HepG2 (cell line): ENCODE data around the gene TIMM44. TPM values are rescaled to one million over a fixed set of nuclear protein-coding genes. Genes with fewer than 3 reads are reported as not detected.

Experiments used
- ATF2 ChIP-seq: sonication (generic); formaldehyde crosslinking; IDR thresholded peaks from 2 replicates; pipeline ENCODE4 v1.4.0; 2020; ENCODE audit warnings: missing genetic modification reagents
- ATRX ChIP-seq: sonication (generic); formaldehyde crosslinking; IDR thresholded peaks from 2 replicates; pipeline ENCODE4 v1.4.0; 2020; ENCODE audit warnings: missing genetic modification reagents, borderline replicate concordance
- BCL6 ChIP-seq: IDR thresholded peaks from 2 replicates; pipeline ENCODE4 v1.6.1; 2016; ENCODE audit warnings: missing genetic modification reagents, missing compliant biosample characterization
- BRD4 ChIP-seq: sonication (generic); formaldehyde crosslinking; IDR thresholded peaks from 2 replicates; pipeline ENCODE4 v1.4.0; 2020; ENCODE audit warnings: missing genetic modification reagents
- GFI1 ChIP-seq: sonication (generic); formaldehyde crosslinking; IDR thresholded peaks from 2 replicates; pipeline ENCODE4 v1.5.0; 2020; ENCODE audit warnings: missing genetic modification reagents, mild to moderate bottlenecking, borderline replicate concordance
- HIVEP1 ChIP-seq: sonication (generic); formaldehyde crosslinking; IDR thresholded peaks from 2 replicates; pipeline ENCODE4 v1.4.0; 2020; ENCODE audit warnings: mild to moderate bottlenecking, missing genetic modification reagents
- HNRNPL ChIP-seq: fragments of 200-400 bp; formaldehyde crosslinking; IDR thresholded peaks from 2 replicates; pipeline ENCODE4 v1.6.1; 2017; ENCODE audit warnings: mild to moderate bottlenecking, low read depth, low read length
- HOXA3 ChIP-seq: sonication (generic); formaldehyde crosslinking; IDR thresholded peaks from 2 replicates; pipeline ENCODE4 v1.5.0; 2020; ENCODE audit warnings: missing genetic modification reagents
- KDM3A ChIP-seq: IDR thresholded peaks from 2 replicates; pipeline ENCODE4 v1.6.1; 2018; ENCODE audit warnings: low read depth, missing compliant biosample characterization
- NFE2 ChIP-seq: sonication (generic); formaldehyde crosslinking; IDR thresholded peaks from 2 replicates; pipeline ENCODE4 v1.4.0; 2020; ENCODE audit warnings: missing genetic modification reagents
- NFRKB ChIP-seq: fragments of 450-650 bp; IDR thresholded peaks from 2 replicates; pipeline ENCODE4 v1.6.1; 2017
- NR2F2 ChIP-seq: IDR thresholded peaks from 2 replicates; pipeline ENCODE4 v1.6.1; 2012; ENCODE audit warnings: low read depth, inconsistent platforms, borderline replicate concordance
- PBX2 ChIP-seq: IDR thresholded peaks from 2 replicates; pipeline ENCODE4 v1.6.1; 2016; ENCODE audit warnings: control low read depth
- PPARG ChIP-seq: conservative IDR thresholded peaks from 2 replicates; pipeline ENCODE4 v1.6.1; 2016; ENCODE audit warnings: missing biosample characterization, missing genetic modification reagents
- RFXANK ChIP-seq: IDR thresholded peaks from 2 replicates; pipeline ENCODE4 v1.6.1; 2016
- SETDB1 ChIP-seq: sonication (generic); formaldehyde crosslinking; IDR thresholded peaks from 2 replicates; pipeline ENCODE4 v1.5.1; 2020; ENCODE audit warnings: missing genetic modification reagents, mild to moderate bottlenecking, borderline replicate concordance
- SIX4 ChIP-seq: sonication (generic); formaldehyde crosslinking; IDR thresholded peaks from 2 replicates; pipeline ENCODE4 v1.4.0; 2020; ENCODE audit warnings: missing genetic modification reagents
- TEAD2 ChIP-seq: sonication (generic); formaldehyde crosslinking; IDR thresholded peaks from 2 replicates; pipeline ENCODE4 v1.9.0; 2021; ENCODE audit warnings: missing genetic modification reagents
- TP53 ChIP-seq: sonication (generic); formaldehyde crosslinking; conservative IDR thresholded peaks from 2 replicates; pipeline ENCODE4 v1.4.0; 2020; ENCODE audit warnings: missing genetic modification reagents
- ZC3H4 ChIP-seq: sonication (generic); formaldehyde crosslinking; IDR thresholded peaks from 2 replicates; pipeline ENCODE4 v1.4.0; 2020; ENCODE audit warnings: missing genetic modification reagents, borderline replicate concordance
- ZNF235 ChIP-seq: sonication (generic); formaldehyde crosslinking; IDR thresholded peaks from 2 replicates; pipeline ENCODE4 v1.8.1; 2023; ENCODE audit warnings: mild to moderate bottlenecking, missing genetic modification reagents, borderline replicate concordance
- ZNF275 ChIP-seq: sonication (generic); formaldehyde crosslinking; IDR thresholded peaks from 2 replicates; pipeline ENCODE4 v1.8.0; 2022; ENCODE audit warnings: missing genetic modification reagents, mild to moderate bottlenecking, inconsistent platforms, borderline replicate concordance
- ZNF367 ChIP-seq: sonication (generic); formaldehyde crosslinking; IDR thresholded peaks from 2 replicates; pipeline ENCODE4 v1.4.0; 2020; ENCODE audit warnings: missing genetic modification reagents, borderline replicate concordance
- ZNF556 ChIP-seq: sonication (generic); formaldehyde crosslinking; IDR thresholded peaks from 2 replicates; pipeline ENCODE4 v1.4.0; 2020; ENCODE audit warnings: mild to moderate bottlenecking, missing genetic modification reagents, borderline replicate concordance
- ZNF629 ChIP-seq: sonication (generic); formaldehyde crosslinking; conservative IDR thresholded peaks from 2 replicates; pipeline ENCODE4 v1.5.0; 2020; ENCODE audit warnings: missing genetic modification reagents
- ZNF670 ChIP-seq: sonication (generic); formaldehyde crosslinking; IDR thresholded peaks from 2 replicates; pipeline ENCODE4 v1.8.0; 2022; ENCODE audit warnings: mild to moderate bottlenecking, missing genetic modification reagents, borderline replicate concordance
- ZNF788 ChIP-seq: sonication (generic); formaldehyde crosslinking; IDR thresholded peaks from 2 replicates; pipeline ENCODE4 v1.5.0; 2020; ENCODE audit warnings: mild to moderate bottlenecking, missing genetic modification reagents, borderline replicate concordance
- ZUFSP ChIP-seq: sonication (generic); formaldehyde crosslinking; IDR thresholded peaks from 2 replicates; pipeline ENCODE4 v1.9.0; 2021; ENCODE audit warnings: missing genetic modification reagents, mild to moderate bottlenecking, borderline replicate concordance
- polyA plus RNA-seq, 8 experiments: library from polyadenylated mRNA; depleted of rRNA in 3 of 8; stranded (reverse) in 7 of 8; unstranded in 1 of 8; fragments of >200 nt; fragmentation: Illumina TruSeq in 4 of 8; extraction: Trizol in 4 of 8; gene quantifications; 2 replicates each; pipeline versions ENCODE4 v1.2.1 to v1.2.3, GENCODE V29; 2011 to 2016; ENCODE audit warnings: low read depth in 4 of 8, missing spikeins in 1 of 8, mixed read lengths in 1 of 8; ENCODE audit not compliant: insufficient read depth in 1 of 8
- total RNA-seq, 5 experiments: library from RNA; depleted of rRNA; stranded (reverse); fragments of >200 nt; fragmentation: Illumina TruSeq; extraction: Trizol; gene quantifications; 2 replicates each; pipeline ENCODE4 v1.2.3, GENCODE V29; 2016; ENCODE audit warnings: low read depth in 1 of 5

The TIMM44 gene
- total and polyA plus RNA-seq, 2 of the 13 experiments (the other 11 are each of a cell fraction or from before 2014, with no cell fraction given) = 42.9 to 72.6 TPM

- TF ChIP-seq ZUFSP (CRISPR knock-in tag) = no peak
- TF ChIP-seq ZNF556 (CRISPR knock-in tag) = no peak
- TF ChIP-seq ZNF670 (CRISPR knock-in tag) = no peak
- TF ChIP-seq BCL6 (CRISPR knock-in tag) = 0 out of 2 replicates have a peak, but pooled peaks have one; percentile 42
- no peak for TF ChIP-seq NFRKB
- TF ChIP-seq ZNF235 (CRISPR knock-in tag) = no peak
- TF ChIP-seq GFI1 (CRISPR knock-in tag) = no peak
- no peak for TF ChIP-seq SETDB1 (CRISPR knock-in tag)
- TF ChIP-seq ATF2 (CRISPR knock-in tag) = 0 out of 2 replicates have a peak, but pooled peaks have one; percentile 42
- 0 out of 2 replicates have a peak, but pooled peaks have one; percentile 48 for TF ChIP-seq ZNF275
- peak; percentile 82 for TF ChIP-seq HOXA3 (CRISPR knock-in tag)
- TF ChIP-seq KDM3A (CRISPR knock-in tag) = no peak
- no peak for TF ChIP-seq ATRX (CRISPR knock-in tag)
- TF ChIP-seq BRD4 (CRISPR knock-in tag) = no peak; the same call in 1 of the 2 replicates
- no peak; the same call in 1 of the 2 replicates for TF ChIP-seq SIX4
- TF ChIP-seq TEAD2 = peak; percentile 90; the same call in 1 of the 2 replicates
- TF ChIP-seq HIVEP1 (CRISPR knock-in tag) = no peak
- TF ChIP-seq HNRNPL = no peak
- peak; percentile 50; the same call in 1 of the 2 replicates for TF ChIP-seq ZNF367 (CRISPR knock-in tag)
- no peak for TF ChIP-seq PPARG (CRISPR knock-in tag)
- no peak for TF ChIP-seq NFE2 (CRISPR knock-in tag)
- TF ChIP-seq ZNF788 (CRISPR knock-in tag) = no peak
- no peak for TF ChIP-seq TP53 (CRISPR knock-in tag)
- peak; percentile 37; the same call in 1 of the 2 replicates for TF ChIP-seq ZNF629 (CRISPR knock-in tag)
- TF ChIP-seq ZC3H4 (CRISPR knock-in tag) = no peak
- no peak for TF ChIP-seq NR2F2
- TF ChIP-seq PBX2 (CRISPR knock-in tag) = no peak
- TF ChIP-seq RFXANK (CRISPR knock-in tag) = no peak
Observed at GRCh38 chr19:7925171-7925851, 18.2 kb downstream of the TIMM44 start (continued).
